ENCODE measurements around the gene QARS1. TPM values are rescaled to one million over a fixed set of nuclear protein-coding genes. Genes with fewer than 3 reads are reported as not detected.
A peak's percentile ranks its signal among the peaks of the same experiment; 100 is the strongest.

Gene QARS1
- total RNA-seq: 100 to 1,000 TPM; 234 to 245 TPM

- peak within 1 kb of the TSS; percentile 97 for H3K27ac Mint-ChIP-seq
- peak within 1 kb of the TSS; percentile 98 for H3K4me3 Mint-ChIP-seq
- CTCF ChIA-PET: interaction anchor here (1.0 to 5.7 kb wide), 3 partner anchors 10 to 16 kb away, joined by 5 to 44 read pairs (median 5); partner anchors contain the start of genes QRICH1 and USP19
- peak; percentile 99 for ATAC-seq
- H3K4me1 Mint-ChIP-seq: peaks cover 31% of the 10 kb centered on the region
- peak; percentile 95 for DNase-seq
- H3K27me3 Mint-ChIP-seq: no peaks in the 10 kb centered on the region
- peaks cover 38% of the 10 kb centered on the region for H3K36me3 Mint-ChIP-seq
- no peaks in the 10 kb centered on the region for H3K9me3 Mint-ChIP-seq (ENCODE audit: low read depth)
Observed at GRCh38 chr3:49104427-49105291, at the start of gene QARS1. Gene QARS1, minus strand, starts transcription at chr3:49104757. Its CDS starts 24 bp downstream, at chr3:49104733.

DNA sequence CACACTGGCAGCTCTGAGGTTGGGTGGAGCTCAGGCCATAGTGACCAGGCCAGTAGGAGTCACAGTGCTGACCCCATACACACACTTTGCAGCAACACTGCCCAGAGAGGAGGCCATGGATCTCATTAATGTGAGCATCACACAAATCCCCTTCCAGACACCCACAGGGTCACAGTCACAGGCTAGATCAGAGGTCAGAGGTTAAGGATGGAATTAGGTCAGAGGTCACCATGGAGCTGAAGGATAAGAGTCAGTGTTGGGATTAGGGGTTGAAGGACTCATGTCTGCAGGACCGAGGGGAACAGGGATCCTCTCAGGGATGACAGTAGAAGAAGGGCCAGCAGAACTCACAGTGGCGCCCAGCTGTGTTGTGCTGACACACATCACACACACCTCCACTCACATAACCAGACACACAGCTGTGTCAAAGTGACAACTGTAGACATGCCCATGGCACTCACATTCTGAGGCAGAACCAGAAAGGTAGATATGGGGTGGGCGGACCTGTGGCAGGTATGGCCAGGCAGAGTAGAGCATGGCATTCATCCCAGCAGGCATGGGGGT lies 48.9 kb upstream of the QARS1 start:
- CTCF ChIA-PET: interaction anchor here (0.9 to 1.2 kb wide), 3 partner anchors 32 to 166 kb away, joined by 3 to 4 read pairs (median 3); partner anchors contain the start of gene USP19
- Mint-ChIP-seq H3K36me3 (no peaks in the 10 kb centered on the region), H3K9me3 (ENCODE audit: low read depth) (no peaks in the 10 kb centered on the region), H3K4me3 (no peak overlapping the region), H3K27ac (no peak overlapping the region), H3K27me3 (no peaks in the 10 kb centered on the region), H3K4me1 (peaks cover 2% of the 10 kb centered on the region)
- no peak for ATAC-seq
- DNase-seq: no peak

DNA sequence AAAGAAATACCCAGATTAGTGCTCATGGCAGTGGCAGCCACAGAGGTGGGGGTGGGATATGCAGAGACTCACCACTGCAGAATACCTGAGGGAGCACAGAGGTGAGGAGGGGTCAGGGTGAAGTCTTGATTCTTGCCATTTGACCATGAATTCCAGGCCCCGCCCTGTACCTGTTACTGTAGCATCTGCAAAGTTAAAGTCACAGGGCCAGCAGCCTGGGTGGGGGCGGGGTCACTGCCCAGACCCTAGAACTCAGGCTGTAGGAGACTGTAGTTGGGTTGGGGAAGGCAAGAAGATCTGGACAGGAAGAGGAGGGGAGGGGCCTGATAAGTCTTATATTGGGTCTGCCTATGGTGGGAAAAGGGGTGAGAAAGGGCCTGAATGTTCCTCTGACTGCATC lies 47.1 kb upstream of the QARS1 start:
- H3K27ac Mint-ChIP-seq: no peak overlapping the region
- H3K4me3 Mint-ChIP-seq: no peak overlapping the region
- H3K9me3 Mint-ChIP-seq (ENCODE audit: low read depth): no peaks in the 10 kb centered on the region
- H3K36me3 Mint-ChIP-seq: no peaks in the 10 kb centered on the region
- DNase-seq: no peak
- ATAC-seq: no peak
- H3K27me3 Mint-ChIP-seq: no peaks in the 10 kb centered on the region
- CTCF ChIA-PET: no interaction called here
- H3K4me1 Mint-ChIP-seq: no peaks in the 10 kb centered on the region

DNA sequence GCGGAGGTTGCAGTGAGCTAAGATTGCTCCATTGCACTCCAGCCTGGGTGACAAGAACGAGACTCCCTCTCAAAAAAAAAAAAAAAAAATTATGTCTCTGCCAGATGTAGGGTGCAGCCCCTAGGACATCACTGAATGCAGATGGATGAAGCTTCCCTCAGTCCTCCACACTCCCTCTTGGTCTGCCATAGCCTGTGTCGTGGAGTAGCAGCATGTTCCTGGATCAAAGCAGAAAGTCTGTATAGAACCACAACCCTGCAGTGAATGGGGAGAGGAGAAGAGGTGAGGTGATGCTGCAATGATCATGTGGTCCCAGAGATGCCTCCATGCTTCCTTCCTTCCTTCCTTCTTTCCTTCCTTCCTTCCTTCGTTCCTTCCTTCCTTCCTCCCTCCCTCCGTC lies 43.6 kb upstream of the QARS1 start:
- DNase-seq (no peak), ATAC-seq (no peak)
- Mint-ChIP-seq H3K4me3 (no peak overlapping the region), H3K27me3 (no peaks in the 10 kb centered on the region), H3K9me3 (ENCODE audit: low read depth) (no peaks in the 10 kb centered on the region), H3K27ac (no peak overlapping the region), H3K4me1 (no peaks in the 10 kb centered on the region), H3K36me3 (no peaks in the 10 kb centered on the region)
- CTCF ChIA-PET: no interaction called here

GRCh38 chr3:49140080-49140479 lies 35.5 kb upstream of the QARS1 start:
- Mint-ChIP-seq H3K9me3 (ENCODE audit: low read depth) (peaks cover 3% of the 10 kb centered on the region), H3K4me1 (peaks cover 6% of the 10 kb centered on the region), H3K27ac (no peak overlapping the region), H3K4me3 (no peak overlapping the region), H3K36me3 (no peaks in the 10 kb centered on the region), H3K27me3 (peaks cover 3% of the 10 kb centered on the region)
- DNase-seq: no peak
- CTCF ChIA-PET: no interaction called here
- ATAC-seq: no peak

DNA sequence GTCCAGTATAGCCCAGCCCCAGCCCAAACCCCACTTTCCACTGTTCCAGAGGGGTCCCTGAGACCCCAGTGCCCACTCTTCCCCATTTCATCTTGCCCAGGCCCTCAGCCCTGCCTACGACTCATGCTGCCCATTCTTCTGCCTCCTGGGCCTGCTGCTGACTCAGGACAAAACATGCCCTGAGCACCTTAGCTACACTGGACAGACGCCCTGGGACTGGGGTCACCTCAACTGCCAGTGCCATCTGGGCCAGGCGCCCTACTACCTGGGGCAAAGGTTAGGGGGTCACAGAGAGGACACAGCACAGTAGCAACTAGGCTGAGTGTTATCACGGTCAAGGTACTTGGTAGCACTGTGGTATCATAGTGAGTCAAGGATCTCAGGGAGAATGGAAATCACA lies 30.9 kb upstream of the QARS1 start:
- no peaks in the 10 kb centered on the region for H3K36me3 Mint-ChIP-seq
- CTCF ChIA-PET: no interaction called here
- no peaks in the 10 kb centered on the region for H3K4me1 Mint-ChIP-seq
- no peak overlapping the region for H3K4me3 Mint-ChIP-seq
- H3K9me3 Mint-ChIP-seq (ENCODE audit: low read depth): no peaks in the 10 kb centered on the region
- DNase-seq (no peak), ATAC-seq (no peak)
- H3K27ac Mint-ChIP-seq: no peak overlapping the region
- H3K27me3 Mint-ChIP-seq: peaks cover 6% of the 10 kb centered on the region

GRCh38 chr3:49134471-49135265 lies 30.1 kb upstream of the QARS1 start:
- Mint-ChIP-seq H3K4me1 (no peaks in the 10 kb centered on the region), H3K4me3 (no peak overlapping the region), H3K27ac (no peak overlapping the region), H3K27me3 (peaks cover 3% of the 10 kb centered on the region), H3K36me3 (no peaks in the 10 kb centered on the region), H3K9me3 (ENCODE audit: low read depth) (no peaks in the 10 kb centered on the region)
- CTCF ChIA-PET: interaction anchor here (0.5 kb wide), 1 partner anchor 947 kb away, joined by 3 read pairs; no protein-coding TSS in a partner anchor
- ATAC-seq (no peak), DNase-seq (no peak)

- Mint-ChIP-seq H3K9me3 (ENCODE audit: low read depth) (no peaks in the 10 kb centered on the region), H3K4me3 (no peak overlapping the region), H3K36me3 (no peaks in the 10 kb centered on the region), H3K4me1 (no peaks in the 10 kb centered on the region), H3K27ac (no peak overlapping the region), H3K27me3 (peaks cover 3% of the 10 kb centered on the region)
- CTCF ChIA-PET: no interaction called here
- no peak for ATAC-seq
- DNase-seq: no peak
Observed at GRCh38 chr3:49133226-49133951, 28.8 kb upstream of the QARS1 start.

GRCh38 chr3:49132437-49133225 lies 28.1 kb upstream of the QARS1 start, which contains the start of gene LAMB2:
Gene LAMB2, minus strand, starts transcription at chr3:49133050. Its CDS starts 183 bp downstream, at chr3:49132867.
- H3K27ac Mint-ChIP-seq: no peak within 1 kb of the TSS
- DNase-seq (no peak), ATAC-seq (no peak)
- no peak within 1 kb of the TSS for H3K4me3 Mint-ChIP-seq
- no peaks in the 10 kb centered on the region for H3K36me3 Mint-ChIP-seq
- peaks cover 3% of the 10 kb centered on the region for H3K27me3 Mint-ChIP-seq
- CTCF ChIA-PET: interaction anchor here (0.6 to 0.7 kb wide), 2 partner anchors 23 to 26 kb away, joined by 3 read pairs; no protein-coding TSS in a partner anchor
- no peaks in the 10 kb centered on the region for H3K4me1 Mint-ChIP-seq
- H3K9me3 Mint-ChIP-seq (ENCODE audit: low read depth): no peaks in the 10 kb centered on the region

- ATAC-seq (no peak), DNase-seq (no peak)
- no peak overlapping the region for H3K27ac Mint-ChIP-seq
- peaks cover 3% of the 10 kb centered on the region for H3K27me3 Mint-ChIP-seq
- no peaks in the 10 kb centered on the region for H3K9me3 Mint-ChIP-seq (ENCODE audit: low read depth)
- CTCF ChIA-PET: interaction anchor here (0.6 to 0.7 kb wide), 2 partner anchors 26 to 464 kb away, joined by 3 read pairs; no protein-coding TSS in a partner anchor
- no peaks in the 10 kb centered on the region for H3K4me1 Mint-ChIP-seq
- H3K36me3 Mint-ChIP-seq: no peaks in the 10 kb centered on the region
- no peak overlapping the region for H3K4me3 Mint-ChIP-seq
Observed at GRCh38 chr3:49132073-49132436, 27.5 kb upstream of the QARS1 start.

DNA sequence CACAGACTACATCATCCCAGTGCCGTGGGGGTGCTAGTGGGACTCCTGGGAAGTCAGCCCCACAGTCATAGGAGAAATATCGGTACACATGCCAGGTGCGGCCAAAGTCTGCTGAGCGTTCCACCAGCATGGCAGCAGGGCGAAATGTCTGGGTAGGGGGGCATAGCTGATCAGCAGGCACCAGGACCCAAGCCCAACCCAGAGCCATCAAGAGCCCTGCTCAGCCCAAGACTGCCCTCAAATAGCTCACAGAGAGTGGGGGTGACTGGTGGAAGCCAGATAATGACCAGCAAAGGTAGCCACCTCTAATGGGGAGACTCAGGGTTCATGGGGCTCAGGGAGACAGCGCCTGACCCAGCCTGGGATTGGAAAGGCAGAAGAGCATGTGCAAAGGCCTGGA lies 27.0 kb upstream of the QARS1 start:
- Mint-ChIP-seq H3K9me3 (ENCODE audit: low read depth) (no peaks in the 10 kb centered on the region), H3K36me3 (no peaks in the 10 kb centered on the region), H3K27me3 (peaks cover 3% of the 10 kb centered on the region), H3K27ac (no peak overlapping the region), H3K4me3 (no peak overlapping the region), H3K4me1 (no peaks in the 10 kb centered on the region)
- CTCF ChIA-PET: interaction anchor here (0.6 kb wide), 1 partner anchor 464 kb away, joined by 3 read pairs; no protein-coding TSS in a partner anchor
- DNase-seq (no peak), ATAC-seq (no peak)

DNA sequence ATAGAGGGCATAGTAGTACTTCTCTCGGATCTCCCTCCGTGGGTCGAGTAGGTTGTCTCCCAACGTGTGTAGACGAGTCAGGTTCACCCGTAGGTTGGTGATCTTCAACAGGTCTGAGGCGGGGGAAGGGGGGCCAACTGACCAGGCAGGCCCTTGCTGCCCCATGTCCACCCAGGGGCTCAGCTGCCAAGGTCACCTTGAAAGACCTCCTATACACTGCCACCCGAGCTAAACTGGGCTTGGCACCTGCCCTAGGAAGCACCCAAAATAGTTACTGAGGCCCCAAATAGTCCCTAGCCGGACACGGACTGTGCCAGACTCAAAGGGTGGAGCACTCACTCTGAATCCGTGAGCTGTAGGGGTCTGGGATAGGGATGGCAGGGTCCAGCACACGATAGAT lies 26.5 kb upstream of the QARS1 start:
- CTCF ChIA-PET: no interaction called here

More for the DNA sequence above, 26.5 kb upstream of the QARS1 start:
- peaks cover 3% of the 10 kb centered on the region for H3K27me3 Mint-ChIP-seq
- DNase-seq: no peak
- no peak for ATAC-seq
- no peaks in the 10 kb centered on the region for H3K36me3 Mint-ChIP-seq
- H3K27ac Mint-ChIP-seq: no peak overlapping the region
- H3K4me3 Mint-ChIP-seq: no peak overlapping the region
- H3K4me1 Mint-ChIP-seq: no peaks in the 10 kb centered on the region
- no peaks in the 10 kb centered on the region for H3K9me3 Mint-ChIP-seq (ENCODE audit: low read depth)
